HG02678 (cell line): ENCODE results near the gene LUZP2.

ENCODE experiments used
- ATAC-seq: cut with Tn5 transposase; IDR thresholded peaks from one replicate; pipeline ENCODE4 v1.9.1; 2021; ENCODE audit warnings: mild to moderate bottlenecking, moderate library complexity; ENCODE audit not compliant: unreplicated experiment

Gene LUZP2

GRCh38 chr11:24628224-24628776 lies 131.4 kb downstream of the LUZP2 start:
- no peak for ATAC-seq

GRCh38 chr11:24634606-24635160 lies 137.8 kb downstream of the LUZP2 start:
- no peak for ATAC-seq

- no peak for ATAC-seq
Observed at GRCh38 chr11:24635588-24636290, 138.9 kb downstream of the LUZP2 start.

GRCh38 chr11:24636291-24636629 lies 139.4 kb downstream of the LUZP2 start:
- ATAC-seq: no peak

GRCh38 chr11:24637520-24637919 lies 140.7 kb downstream of the LUZP2 start:
- ATAC-seq: no peak

- no peak for ATAC-seq
Observed at GRCh38 chr11:24642648-24643047, 145.8 kb downstream of the LUZP2 start.

- ATAC-seq: no peak
Observed at GRCh38 chr11:24645563-24645962, 148.7 kb downstream of the LUZP2 start.

GRCh38 chr11:24651873-24652272 lies 155.0 kb downstream of the LUZP2 start:
- ATAC-seq: no peak

- no peak for ATAC-seq
Observed at GRCh38 chr11:24653901-24654300, 157.0 kb downstream of the LUZP2 start.

GRCh38 chr11:24661331-24661730 lies 164.5 kb downstream of the LUZP2 start:
- ATAC-seq: no peak

GRCh38 chr11:24664399-24664798 lies 167.5 kb downstream of the LUZP2 start:
- ATAC-seq: no peak

GRCh38 chr11:24667353-24667968 lies 170.6 kb downstream of the LUZP2 start:
- ATAC-seq: no peak

GRCh38 chr11:24678703-24679348 lies 182.0 kb downstream of the LUZP2 start:
- no peak for ATAC-seq

GRCh38 chr11:24679821-24680351 lies 183.0 kb downstream of the LUZP2 start:
- no peak for ATAC-seq

- ATAC-seq: no peak
Observed at GRCh38 chr11:24683583-24683982, 186.7 kb downstream of the LUZP2 start.

GRCh38 chr11:24685821-24686220 lies 189.0 kb downstream of the LUZP2 start:
- ATAC-seq: no peak

GRCh38 chr11:24687531-24688147 lies 190.8 kb downstream of the LUZP2 start:
- no peak for ATAC-seq

GRCh38 chr11:24688981-24689380 lies 192.1 kb downstream of the LUZP2 start:
- ATAC-seq: no peak

- no peak for ATAC-seq
Observed at GRCh38 chr11:24697522-24698111, 200.8 kb downstream of the LUZP2 start.

GRCh38 chr11:24704716-24705115 lies 207.9 kb downstream of the LUZP2 start:
- ATAC-seq: no peak

- ATAC-seq: no peak
Observed at GRCh38 chr11:24705474-24705873, 208.6 kb downstream of the LUZP2 start.
